Sigmoid colon (tissue), 7 donors: ENCODE data around the gene NCK1. TPM values are rescaled to one million over a fixed set of nuclear protein-coding genes. Genes with fewer than 3 reads are reported as not detected.

Source experiments
- DNase-seq: peaks from one replicate; pipeline ENCODE4 v3.0.0-alpha.2; 2019
- H3K27ac ChIP-seq, 4 donors: fragments of 200-600 bp; sonication (generic); one replicate each; pipeline ENCODE4 v1.5.1; 2016 to 2019; ENCODE audit warnings: mild to moderate bottlenecking in 1 of 4
- H3K27me3 ChIP-seq, 3 donors: fragments of 200-600 bp; sonication (generic); one replicate each; pipeline ENCODE4 v1.5.1; 2019; ENCODE audit warnings: mild to moderate bottlenecking in 1 of 3
- H3K36me3 ChIP-seq, 4 donors: fragments of 200-600 bp; sonication (generic); one replicate each; pipeline ENCODE4 v1.5.1; 2016 to 2019
- H3K4me1 ChIP-seq, 4 donors: fragments of 200-600 bp; sonication (generic); one replicate each; pipeline ENCODE4 v1.5.1; 2017 to 2019
- H3K4me3 ChIP-seq, 4 donors: fragments of 200-600 bp; sonication (generic); one replicate each; pipeline ENCODE4 v1.5.1; 2017 to 2019; ENCODE audit warnings: mild to moderate bottlenecking in 2 of 4, moderate library complexity in 1 of 4
- H3K9me3 ChIP-seq, 4 donors: fragments of 200-600 bp in 3 of 4; sonication (generic) in 3 of 4; one replicate each; pipeline versions ENCODE4 v1.5.1 to v1.6.1; 2013 to 2019
- EP300 ChIP-seq, 4 donors: sonication (generic); formaldehyde crosslinking; IDR thresholded peaks; one replicate each; pipeline ENCODE4 v1.6.1; 2017; ENCODE audit warnings: antibody characterized with exemption in 4 of 4
- POLR2A ChIP-seq, 2 donors: fragments of 450-650 bp; IDR thresholded peaks; one replicate each; pipeline ENCODE4 v1.6.1; 2016; ENCODE audit warnings: antibody characterized with exemption in 2 of 2, mild to moderate bottlenecking in 2 of 2, moderate library complexity in 2 of 2
- POLR2AphosphoS5 ChIP-seq, 4 donors: sonication (generic); formaldehyde crosslinking; IDR thresholded peaks; one replicate each; pipeline ENCODE4 v1.6.1; 2017; ENCODE audit warnings: antibody characterized with exemption in 4 of 4
- WGBS, 2 donors: extraction: QIAGEN DNeasy Blood & Tissue Kit; methylation state at CpG; one replicate each; pipeline ENCODE4 v1.1.7; 2013; 5-methylcytosine and 5-hydroxymethylcytosine counted together
- intact Hi-C: fragments of 100-400 bp; cut with DNase I; formaldehyde crosslinking; loops from one replicate; pipeline ENCODE4 v1.15.1; 2023
- polyA plus RNA-seq, 3 donors: library from polyadenylated mRNA; stranded (reverse); fragments of 200-250 nt; gene quantifications; one replicate each; pipeline ENCODE4 v1.2.3, GENCODE V29; 2013
- total RNA-seq, 4 donors: library from RNA; depleted of rRNA; stranded (reverse); fragments of >200 nt; gene quantifications; one replicate each; pipeline ENCODE4 v1.1.0, GENCODE V29; 2016
- TF ChIP-seq, protein P1 (sequence below), 4 experiments: fragments of 450-650 bp in 3 of 4; fragments of 200-600 bp in 1 of 4; IDR thresholded peaks; one replicate each; pipeline ENCODE4 v1.5.1; 2016 to 2019; ENCODE audit warnings: antibody characterized with exemption in 4 of 4, mild to moderate bottlenecking in 3 of 4, moderate library complexity in 2 of 4
- donor health status: healthy with polysubstance abuse.
- donor health status: Bipolar disorder and iron deficiency.
- donor health status: healthy.

Gene NCK1
- total and polyA plus RNA-seq, 7 donors, result 25.5 to 55.1 (median 37.2) TPM

DNA sequence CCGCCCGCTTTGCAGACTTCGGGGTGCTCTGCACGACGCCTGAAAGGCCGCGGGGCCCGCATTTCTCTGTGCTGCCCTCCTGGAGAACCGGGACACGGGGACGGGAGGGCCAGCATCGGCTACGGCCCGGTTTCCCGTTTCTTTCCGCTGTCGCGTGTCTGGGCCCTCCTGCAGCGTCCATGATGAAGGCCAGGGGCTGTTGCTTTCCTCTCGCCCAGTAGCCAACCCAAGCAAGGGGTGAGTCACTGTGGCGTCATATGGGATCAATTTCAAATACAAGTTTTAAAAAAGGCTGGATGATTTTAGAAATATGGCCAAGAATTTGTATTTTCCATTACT, 42.6 kb upstream of the NCK1 start:
- peaks cover 0 to 16% (median 14%) of the 10 kb centered on the region in 4 donors for H3K4me1 ChIP-seq
- WGBS, 2 donors, result 0 to 1% methylated on average over 21 of the region's 21 CpGs
- intact Hi-C loops, result loop anchor here (2.0 to 5.0 kb wide), 2 partner anchors 43 to 67 kb away; partner anchors contain the start of genes NCK1 and STAG1
- H3K27ac ChIP-seq, result peak overlapping the region; percentile 59 to 84 (median 68)
- no peaks in the 10 kb centered on the region for H3K36me3 ChIP-seq
- DNase-seq, result peak; percentile 65
- H3K4me3 ChIP-seq, result peak overlapping the region; percentile 57 to 68 (median 62)
- H3K27me3 ChIP-seq, result no peaks in the 10 kb centered on the region
- peaks cover 0 to 2% (median 0%) of the 10 kb centered on the region in 4 donors for H3K9me3 ChIP-seq
- TF ChIP-seq EP300 (IDR thresholded peaks at IDR 0.05) (no peak), POLR2A (IDR thresholded peaks at IDR 0.05) (no peak), POLR2AphosphoS5 (IDR thresholded peaks at IDR 0.05) (peak in 1 of 4 donors; percentile 6)
- TF ChIP-seq, protein P1, sequence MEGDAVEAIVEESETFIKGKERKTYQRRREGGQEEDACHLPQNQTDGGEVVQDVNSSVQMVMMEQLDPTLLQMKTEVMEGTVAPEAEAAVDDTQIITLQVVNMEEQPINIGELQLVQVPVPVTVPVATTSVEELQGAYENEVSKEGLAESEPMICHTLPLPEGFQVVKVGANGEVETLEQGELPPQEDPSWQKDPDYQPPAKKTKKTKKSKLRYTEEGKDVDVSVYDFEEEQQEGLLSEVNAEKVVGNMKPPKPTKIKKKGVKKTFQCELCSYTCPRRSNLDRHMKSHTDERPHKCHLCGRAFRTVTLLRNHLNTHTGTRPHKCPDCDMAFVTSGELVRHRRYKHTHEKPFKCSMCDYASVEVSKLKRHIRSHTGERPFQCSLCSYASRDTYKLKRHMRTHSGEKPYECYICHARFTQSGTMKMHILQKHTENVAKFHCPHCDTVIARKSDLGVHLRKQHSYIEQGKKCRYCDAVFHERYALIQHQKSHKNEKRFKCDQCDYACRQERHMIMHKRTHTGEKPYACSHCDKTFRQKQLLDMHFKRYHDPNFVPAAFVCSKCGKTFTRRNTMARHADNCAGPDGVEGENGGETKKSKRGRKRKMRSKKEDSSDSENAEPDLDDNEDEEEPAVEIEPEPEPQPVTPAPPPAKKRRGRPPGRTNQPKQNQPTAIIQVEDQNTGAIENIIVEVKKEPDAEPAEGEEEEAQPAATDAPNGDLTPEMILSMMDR (IDR thresholded peaks at IDR 0.05), result no peak

DNA sequence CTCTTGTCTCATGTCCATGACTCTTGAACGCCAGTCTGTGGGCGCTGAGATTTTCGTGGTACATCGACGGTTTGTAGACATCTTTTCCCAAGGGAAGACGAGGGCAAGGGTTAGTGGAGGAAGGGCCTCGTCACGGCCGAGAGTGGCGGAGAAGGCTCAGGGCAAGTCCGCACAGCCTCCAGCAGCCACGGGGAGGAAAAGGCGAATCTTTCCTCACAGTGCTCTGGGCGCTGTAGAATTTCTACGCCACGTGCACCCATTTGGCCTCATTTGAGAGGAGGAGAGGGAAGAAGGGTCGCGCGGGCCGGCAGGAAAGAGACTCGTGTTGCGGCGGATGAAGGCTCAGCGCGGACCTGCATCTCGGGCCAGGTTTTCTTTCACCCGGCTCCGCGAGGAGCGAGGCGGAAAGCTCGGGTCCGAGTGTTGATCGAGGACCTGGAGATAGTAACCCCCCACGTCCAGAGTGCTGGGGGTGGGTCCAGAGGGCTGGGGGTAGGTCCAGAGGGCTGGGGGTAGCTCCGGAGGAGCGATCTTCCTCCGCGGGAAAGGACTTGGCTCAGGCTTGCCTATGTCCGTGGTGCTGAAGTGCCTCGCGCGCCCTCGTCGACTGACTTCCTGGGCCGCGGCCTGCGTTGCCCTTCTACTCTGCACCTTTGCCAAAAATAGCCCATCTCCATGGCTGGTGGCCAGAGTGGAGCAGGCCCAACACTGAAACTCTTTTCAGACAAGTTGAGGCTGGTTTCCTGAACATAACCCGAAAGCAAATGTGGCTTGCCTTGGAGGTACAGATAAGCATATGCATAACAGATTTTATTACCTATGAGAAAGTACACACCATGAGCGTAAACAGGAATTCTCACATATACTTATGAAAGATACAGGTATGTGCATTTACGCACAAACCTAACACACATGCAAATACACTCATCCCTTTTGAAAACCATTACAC, 42.0 kb upstream of the NCK1 start:
- Histone ChIP-seq H3K4me1 (peaks cover 0 to 16% (median 14%) of the 10 kb centered on the region in 4 donors), H3K36me3 (no peaks in the 10 kb centered on the region), H3K4me3 (peak overlapping the region; percentile 57 to 68 (median 62)), H3K27me3 (no peaks in the 10 kb centered on the region), H3K27ac (peak overlapping the region; percentile 59 to 84 (median 68)), H3K9me3 (peaks cover 0 to 2% (median 0%) of the 10 kb centered on the region in 4 donors)
- DNase-seq, result peak; percentile 74
- intact Hi-C loops, result loop anchor here (2.0 to 5.0 kb wide), 2 partner anchors 42 to 67 kb away; partner anchors contain the start of genes NCK1 and STAG1
- TF ChIP-seq EP300 (IDR thresholded peaks at IDR 0.05), result no peak
- TF ChIP-seq, protein P1 (IDR thresholded peaks at IDR 0.05), result no peak
- TF ChIP-seq POLR2AphosphoS5 (IDR thresholded peaks at IDR 0.05), result no peak
- TF ChIP-seq POLR2A (IDR thresholded peaks at IDR 0.05), result no peak
- 3 to 5% methylated on average over 51 of the region's 51 CpGs for WGBS, 2 donors

DNA sequence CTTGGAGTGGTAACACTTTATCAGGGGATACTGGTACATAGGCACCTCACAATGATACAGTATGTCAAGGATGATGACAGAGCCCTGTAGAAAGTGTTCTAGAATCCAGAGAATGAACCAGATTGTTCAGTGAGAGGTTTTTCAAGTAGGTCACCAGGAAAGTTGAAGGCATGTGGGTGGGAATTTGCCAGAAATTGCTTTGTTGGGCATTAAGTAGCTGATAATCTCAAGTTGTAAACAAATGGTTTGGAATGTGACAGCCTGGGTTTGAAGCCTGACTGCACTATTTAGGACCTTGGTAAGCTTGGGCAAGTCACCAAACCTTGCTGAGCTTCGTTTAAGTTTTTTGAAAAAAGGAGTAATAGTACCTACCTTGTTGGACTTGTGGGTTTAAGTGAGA, 30.5 kb upstream of the NCK1 start:
- DNase-seq, result no peak
- no peaks in the 10 kb centered on the region for H3K27me3 ChIP-seq
- no peak overlapping the region for H3K27ac ChIP-seq
- intact Hi-C loops, result no loop called here
- TF ChIP-seq EP300 (IDR thresholded peaks at IDR 0.05), result no peak
- H3K36me3 ChIP-seq, result no peaks in the 10 kb centered on the region
- H3K9me3 ChIP-seq, result no peaks in the 10 kb centered on the region
- H3K4me3 ChIP-seq, result no peak overlapping the region
- 62 to 65% methylated on average over 1 of the region's 1 CpG for WGBS, 2 donors
- H3K4me1 ChIP-seq, result peaks cover 0 to 16% (median 12%) of the 10 kb centered on the region in 4 donors

DNA sequence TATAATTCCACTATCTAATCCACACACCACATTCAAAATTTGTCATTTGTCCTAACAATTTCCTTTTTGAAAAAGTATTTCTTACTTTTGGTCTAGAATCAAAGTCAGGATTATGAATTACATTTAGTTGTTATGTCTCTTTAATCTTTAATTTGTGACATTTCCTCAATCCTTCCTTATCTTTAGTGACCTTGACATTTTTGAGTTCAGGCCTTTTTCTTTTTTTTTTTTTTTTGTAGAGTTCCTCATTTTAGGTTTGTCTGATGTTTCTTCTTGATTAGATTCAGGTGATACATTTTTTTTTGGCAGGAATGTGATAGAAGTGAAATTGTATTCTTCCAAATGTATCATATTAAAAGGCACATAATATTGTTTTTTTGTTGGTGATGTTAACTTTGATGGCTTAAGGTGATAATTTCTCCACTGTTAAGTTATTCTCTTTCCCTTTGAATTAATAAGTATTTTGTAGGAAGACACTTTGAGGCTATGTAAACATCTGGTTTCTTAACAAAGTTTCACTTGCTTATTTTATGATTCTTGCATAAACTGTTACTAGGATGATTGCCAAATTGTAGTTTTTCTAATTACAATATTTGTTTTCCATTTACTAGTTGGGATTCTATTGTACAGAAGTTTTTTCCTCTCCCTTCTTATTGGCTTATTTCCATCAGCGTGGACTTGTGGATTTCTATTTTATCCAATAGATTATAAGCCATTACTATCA, 26.8 kb upstream of the NCK1 start:
- intact Hi-C loops, result no loop called here
- Histone ChIP-seq H3K4me1 (peaks cover 0 to 43% (median 34%) of the 10 kb centered on the region in 4 donors), H3K4me3 (no peak overlapping the region), H3K36me3 (no peaks in the 10 kb centered on the region), H3K27ac (peak overlapping the region in 3 of 4 donors; percentile 31 to 72 (median 42)), H3K27me3 (no peaks in the 10 kb centered on the region), H3K9me3 (no peaks in the 10 kb centered on the region)
- TF ChIP-seq POLR2A (IDR thresholded peaks at IDR 0.05) (no peak), POLR2AphosphoS5 (IDR thresholded peaks at IDR 0.05) (no peak), EP300 (IDR thresholded peaks at IDR 0.05) (no peak)
- TF ChIP-seq, protein P1 (IDR thresholded peaks at IDR 0.05), result no peak
- DNase-seq, result no peak
- 56 to 78% methylated on average over 1 of the region's 1 CpG for WGBS, 2 donors
